ENCODE data around the gene CACNG7. TPM values are rescaled to one million over a fixed set of nuclear protein-coding genes. Genes with fewer than 3 reads are reported as not detected.

CACNG7 gene
- total RNA-seq, 1 experiment from 2014 or later: not detected

GRCh38 chr19:53992815-53993214, 83.7 kb downstream of the CACNG7 start:
- CTCF ChIA-PET: interaction anchor here (0.5 kb wide), 1 partner anchor 30 kb away, joined by 3 read pairs; no protein-coding TSS in a partner anchor
- TF ChIP-seq CTCF (conservative IDR thresholded peaks at IDR 0.05; ENCODE audit: low read depth, low read length): no peak
- no peak for TF ChIP-seq EZH2phosphoT487 (IDR thresholded peaks at IDR 0.05; ENCODE audit: borderline replicate concordance, low read length)
- TF ChIP-seq EZH2 (IDR thresholded peaks at IDR 0.05; ENCODE audit: low read length, unreplicated experiment): no peak
- POLR2A ChIA-PET (ENCODE audit: unreplicated experiment): interaction anchor here (0.7 kb wide), 1 partner anchor 332 kb away, joined by 3 read pairs; no protein-coding TSS in a partner anchor

DNA sequence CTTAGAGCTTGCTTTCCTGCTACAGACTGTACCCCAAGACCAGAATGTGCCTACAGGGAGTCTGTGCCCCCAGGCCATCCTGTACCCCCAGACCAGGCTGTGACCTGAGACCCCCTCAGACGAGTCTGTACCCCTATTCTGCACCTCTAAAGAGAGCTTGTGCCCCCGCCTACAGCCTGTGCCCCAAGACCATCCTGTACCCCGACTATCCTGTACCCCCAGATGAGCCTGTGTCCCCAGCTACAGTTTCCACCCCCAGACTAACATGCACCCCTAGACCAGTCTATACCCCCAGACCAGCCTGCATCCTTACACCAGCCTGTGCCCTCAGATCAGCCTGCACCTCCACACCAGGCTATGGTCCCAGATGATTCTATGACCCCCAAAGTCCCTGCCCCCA, 84.4 kb downstream of the CACNG7 start:
- Histone ChIP-seq H3K27ac (ENCODE audit: low read length) (no peak overlapping the region), H3K27me3 (ENCODE audit: low read length) (no peaks in the 10 kb centered on the region; the same call in 1 of the 2 replicates), H4K20me1 (ENCODE audit: low read length) (no peaks in the 10 kb centered on the region), H3K9me3 (ENCODE audit: low read length) (no peaks in the 10 kb centered on the region), H3F3A (ENCODE audit: low read length, unreplicated experiment) (no peaks in the 10 kb centered on the region), H3K4me1 (ENCODE audit: insufficient read depth, low read length) (0 out of 2 replicates have a peak, but pooled peaks cover 3% of the 10 kb centered on the region), H3K36me3 (ENCODE audit: low read depth, low read length) (no peaks in the 10 kb centered on the region), H3K9me2 (replicated peaks; ENCODE audit: low read length) (no peaks in the 10 kb centered on the region), H3K4me2 (ENCODE audit: low read length) (no peak overlapping the region), H3K79me2 (ENCODE audit: low read length) (no peaks in the 10 kb centered on the region), H2AFZ (ENCODE audit: low read length) (no peak overlapping the region), H3K9ac (ENCODE audit: low read length) (no peak overlapping the region), H3K4me3 (ENCODE audit: low read length) (no peak overlapping the region)
- intact Hi-C loops (cut with micrococcal nuclease): no loop called here
- no peak for TF ChIP-seq EZH2 (IDR thresholded peaks at IDR 0.05; ENCODE audit: low read length, unreplicated experiment)
- no peak for TF ChIP-seq EZH2phosphoT487 (IDR thresholded peaks at IDR 0.05; ENCODE audit: borderline replicate concordance, low read length)
- no peak for TF ChIP-seq CTCF (conservative IDR thresholded peaks at IDR 0.05; ENCODE audit: low read depth, low read length)
- ChIA-PET CTCF (no interaction called here), POLR2A (ENCODE audit: unreplicated experiment) (no interaction called here)
- DNase-seq: no peak
- ATAC-seq: no peak
- BruUV-seq (replicated peaks): no TSS peak

More at GRCh38 chr19:53992815-53993214, 83.7 kb downstream of the CACNG7 start:
- Histone ChIP-seq H3K9me2 (replicated peaks; ENCODE audit: low read length) (no peaks in the 10 kb centered on the region), H3K4me1 (ENCODE audit: insufficient read depth, low read length) (0 out of 2 replicates have a peak, but pooled peaks cover 3% of the 10 kb centered on the region), H3K27me3 (ENCODE audit: low read length) (no peaks in the 10 kb centered on the region; the same call in 1 of the 2 replicates), H3K9me3 (ENCODE audit: low read length) (no peaks in the 10 kb centered on the region), H3K36me3 (ENCODE audit: low read depth, low read length) (no peaks in the 10 kb centered on the region), H4K20me1 (ENCODE audit: low read length) (no peaks in the 10 kb centered on the region), H3K4me2 (ENCODE audit: low read length) (no peak overlapping the region), H2AFZ (ENCODE audit: low read length) (no peak overlapping the region), H3F3A (ENCODE audit: low read length, unreplicated experiment) (no peaks in the 10 kb centered on the region), H3K27ac (ENCODE audit: low read length) (no peak overlapping the region), H3K9ac (ENCODE audit: low read length) (no peak overlapping the region), H3K79me2 (ENCODE audit: low read length) (no peaks in the 10 kb centered on the region), H3K4me3 (ENCODE audit: low read length) (no peak overlapping the region)
- DNase-seq (no peak), ATAC-seq (no peak)
- intact Hi-C loops (cut with micrococcal nuclease): no loop called here
- BruUV-seq (replicated peaks): no TSS peak

Other genes with a start within 250 kb of the CACNG7 start
- gene NLRP12, start 85.0 kb upstream of the CACNG7 start, total RNA-seq (2014; rRNA removed): 0.12 TPM in 1 of 2 replicates, not detected in the other
- 58.9 and 63.5 TPM in 2 replicates for gene MYADM, start 41.4 kb upstream of the CACNG7 start, total RNA-seq (2014; rRNA removed)
- 1.5 TPM in 1 of 2 replicates, not detected in the other for gene PRKCG, start 27.1 kb upstream of the CACNG7 start, total RNA-seq (2014; rRNA removed)
- 0.15 and 0.23 TPM in 2 replicates for gene CACNG8, start 53.7 kb downstream of the CACNG7 start, total RNA-seq (2014; rRNA removed)
- gene CACNG6, start 82.4 kb downstream of the CACNG7 start, total RNA-seq (2014; rRNA removed): 1.8 TPM in 1 of 2 replicates, not detected in the other
- not detected in 2 replicates for gene VSTM1, start 154.6 kb downstream of the CACNG7 start, total RNA-seq (2014; rRNA removed)
- gene TARM1, start 172.1 kb downstream of the CACNG7 start, total RNA-seq (2014; rRNA removed): not detected in 2 replicates
- gene OSCAR, start 191.5 kb downstream of the CACNG7 start, total RNA-seq (2014; rRNA removed): 0.46 TPM in 1 of 2 replicates, not detected in the other
- 91.6 and 138 TPM in 2 replicates for gene NDUFA3, start 193.6 kb downstream of the CACNG7 start, total RNA-seq (2014; rRNA removed)
- 55.4 and 74.2 TPM in 2 replicates for gene TFPT, start 206.4 kb downstream of the CACNG7 start, total RNA-seq (2014; rRNA removed)
- gene PRPF31, start 206.5 kb downstream of the CACNG7 start, total RNA-seq (2014; rRNA removed): 170 and 196 TPM in 2 replicates
- 41.1 and 60.2 TPM in 2 replicates for gene CNOT3, start 228.5 kb downstream of the CACNG7 start, total RNA-seq (2014; rRNA removed)

Data from PC-3 (cell line).